ENCODE results near the gene PRPF6. TPM values are rescaled to one million over a fixed set of nuclear protein-coding genes. Genes with fewer than 3 reads are reported as not detected.

PRPF6 gene
- total and polyA plus RNA-seq, 9 donors, result 46.5 to 84.9 (median 69.7) TPM

GRCh38 chr20:64069614-64070243 is 88.8 kb downstream of the PRPF6 start:
- Histone ChIP-seq H3K4me1 (ENCODE audit: insufficient read depth) (no peaks in the 10 kb centered on the region), H3K9me3 (no peaks in the 10 kb centered on the region), H3K27me3 (no peaks in the 10 kb centered on the region), H3K36me3 (no peaks in the 10 kb centered on the region), H3K4me3 (no peak overlapping the region), H3K27ac (no peak overlapping the region)
- TF ChIP-seq POLR2A (IDR thresholded peaks at IDR 0.05) (no peak), EP300 (IDR thresholded peaks at IDR 0.05) (no peak)
- TF ChIP-seq, protein P1, sequence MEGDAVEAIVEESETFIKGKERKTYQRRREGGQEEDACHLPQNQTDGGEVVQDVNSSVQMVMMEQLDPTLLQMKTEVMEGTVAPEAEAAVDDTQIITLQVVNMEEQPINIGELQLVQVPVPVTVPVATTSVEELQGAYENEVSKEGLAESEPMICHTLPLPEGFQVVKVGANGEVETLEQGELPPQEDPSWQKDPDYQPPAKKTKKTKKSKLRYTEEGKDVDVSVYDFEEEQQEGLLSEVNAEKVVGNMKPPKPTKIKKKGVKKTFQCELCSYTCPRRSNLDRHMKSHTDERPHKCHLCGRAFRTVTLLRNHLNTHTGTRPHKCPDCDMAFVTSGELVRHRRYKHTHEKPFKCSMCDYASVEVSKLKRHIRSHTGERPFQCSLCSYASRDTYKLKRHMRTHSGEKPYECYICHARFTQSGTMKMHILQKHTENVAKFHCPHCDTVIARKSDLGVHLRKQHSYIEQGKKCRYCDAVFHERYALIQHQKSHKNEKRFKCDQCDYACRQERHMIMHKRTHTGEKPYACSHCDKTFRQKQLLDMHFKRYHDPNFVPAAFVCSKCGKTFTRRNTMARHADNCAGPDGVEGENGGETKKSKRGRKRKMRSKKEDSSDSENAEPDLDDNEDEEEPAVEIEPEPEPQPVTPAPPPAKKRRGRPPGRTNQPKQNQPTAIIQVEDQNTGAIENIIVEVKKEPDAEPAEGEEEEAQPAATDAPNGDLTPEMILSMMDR (IDR thresholded peaks at IDR 0.05), result no peak
- no peak for DNase-seq
- WGBS, 3 donors, result 54 to 59% (median 56%) methylated on average over 13 to 14 of the region's 14 CpGs
- intact Hi-C loops (cut with DNase I), result no loop called here

GRCh38 chr20:64070244-64070993 is 89.5 kb downstream of the PRPF6 start:
- no peak for TF ChIP-seq EP300 (IDR thresholded peaks at IDR 0.05)
- no peak for TF ChIP-seq POLR2A (IDR thresholded peaks at IDR 0.05)
- TF ChIP-seq, protein P1 (IDR thresholded peaks at IDR 0.05), result no peak
- H3K9me3 ChIP-seq, result no peaks in the 10 kb centered on the region
- no peak overlapping the region for H3K4me3 ChIP-seq
- no peaks in the 10 kb centered on the region for H3K4me1 ChIP-seq (ENCODE audit: insufficient read depth)
- no peak for DNase-seq
- no peaks in the 10 kb centered on the region for H3K36me3 ChIP-seq
- WGBS, 3 donors, result 87 to 91% (median 89%) methylated on average over 29 to 31 of the region's 31 CpGs
- intact Hi-C loops (cut with DNase I), result no loop called here
- no peaks in the 10 kb centered on the region for H3K27me3 ChIP-seq
- no peak overlapping the region for H3K27ac ChIP-seq

GRCh38 chr20:64071341-64072332 is 90.7 kb downstream of the PRPF6 start:
- no peak for DNase-seq
- H3K4me3 ChIP-seq, result no peak overlapping the region
- H3K9me3 ChIP-seq, result no peaks in the 10 kb centered on the region
- whole genome bisulfite sequencing, 3 donors, result 75 to 84% (median 77%) methylated on average over 25 to 30 of the region's 30 CpGs
- no peaks in the 10 kb centered on the region for H3K36me3 ChIP-seq
- intact Hi-C loops (cut with DNase I), result no loop called here
- no peak overlapping the region for H3K27ac ChIP-seq
- no peaks in the 10 kb centered on the region for H3K27me3 ChIP-seq
- TF ChIP-seq POLR2A (IDR thresholded peaks at IDR 0.05) (no peak), EP300 (IDR thresholded peaks at IDR 0.05) (no peak)
- TF ChIP-seq, protein P1 (IDR thresholded peaks at IDR 0.05), result no peak
- no peaks in the 10 kb centered on the region for H3K4me1 ChIP-seq (ENCODE audit: insufficient read depth)

- intact Hi-C loops (cut with DNase I), result no loop called here
- H3K36me3 ChIP-seq, result no peaks in the 10 kb centered on the region
Measured at GRCh38 chr20:64072498-64073063, 91.6 kb downstream of the PRPF6 start.

More at GRCh38 chr20:64072498-64073063, 91.6 kb downstream of the PRPF6 start:
- Histone ChIP-seq H3K9me3 (no peaks in the 10 kb centered on the region), H3K4me3 (no peak overlapping the region), H3K4me1 (ENCODE audit: insufficient read depth) (no peaks in the 10 kb centered on the region), H3K27me3 (no peaks in the 10 kb centered on the region), H3K27ac (no peak overlapping the region)
- 65 to 73% (median 67%) methylated on average over 14 of the region's 14 CpGs for WGBS, 3 donors
- DNase-seq, result no peak
- TF ChIP-seq POLR2A (IDR thresholded peaks at IDR 0.05) (no peak), EP300 (IDR thresholded peaks at IDR 0.05) (no peak)
- TF ChIP-seq, protein P1 (IDR thresholded peaks at IDR 0.05), result no peak
